ENCODE results near the gene ATPAF2.

- no peak for TF ChIP-seq CTCF (IDR thresholded peaks at IDR 0.05; ENCODE audit: poor library complexity)
- no peak for TF ChIP-seq EZH2 (IDR thresholded peaks at IDR 0.05; ENCODE audit: borderline replicate concordance)
Measured at GRCh38 chr17:17979778-17980177, 59.2 kb downstream of the ATPAF2 start.
